Cardiac fibroblast (primary cell): ENCODE data around the gene LTBP2.

Source experiments
- DNase-seq, 2 donors: peaks; one replicate each; pipeline versions ENCODE4 v3.0.0 to v3.0.0-alpha.2; 2010; ENCODE audit warnings: low read depth in 2 of 2
- H3K4me3 ChIP-seq, 2 donors: replicated peaks in 1 of 2; 1 replicate in 1 of 2; 2 replicates in 1 of 2; pipeline ENCODE4 v1.5.1; 2011; ENCODE audit warnings: low read depth in 2 of 2, low read length in 2 of 2, mild to moderate bottlenecking in 2 of 2, moderate library complexity in 1 of 2
- CTCF ChIP-seq: IDR thresholded peaks from one replicate; pipeline ENCODE4 v1.5.1; 2011; ENCODE audit warnings: low read depth, mild to moderate bottlenecking, low read length, inconsistent platforms

LTBP2 gene

GRCh38 chr14:74493343-74494261 is 118.4 kb downstream of the LTBP2 start, which contains the start of gene ISCA2:
TSS of gene ISCA2 (plus strand) at chr14:74493765. CDS start at chr14:74493775, 10 bp downstream.
- peak; percentile 99 to 100 for DNase-seq
- no peak for TF ChIP-seq CTCF
- H3K4me3 ChIP-seq, result peak within 1 kb of the TSS; percentile 97

GRCh38 chr14:74492776-74493342 is 119.2 kb downstream of the LTBP2 start, which contains the start of gene NPC2:
TSS of gene NPC2 (minus strand) at chr14:74493305. CDS start at chr14:74493274, 31 bp downstream.
- peak in 1 of 2 donors; percentile 35 for DNase-seq

GRCh38 chr14:74491956-74492775 is 119.9 kb downstream of the LTBP2 start:
- TF ChIP-seq CTCF, result no peak
- DNase-seq, result peak; percentile 47 to 64
- H3K4me3 ChIP-seq, result peak overlapping the region; percentile 75 to 93

More at GRCh38 chr14:74492776-74493342, 119.2 kb downstream of the LTBP2 start, which contains the start of gene NPC2:
- no peak for TF ChIP-seq CTCF
- peak within 1 kb of the TSS; percentile 97 for H3K4me3 ChIP-seq

- TF ChIP-seq CTCF, result no peak
- DNase-seq, result no peak
- H3K4me3 ChIP-seq, result no peak overlapping the region
These were observed 121.6 kb downstream of the LTBP2 start for GRCh38 chr14:74490486-74490885.

- TF ChIP-seq CTCF, result no peak
- peak; percentile 60 to 77 for DNase-seq
- H3K4me3 ChIP-seq, result no peak overlapping the region
These were observed 123.1 kb downstream of the LTBP2 start for GRCh38 chr14:74488786-74489397.

- TF ChIP-seq CTCF, result no peak
- DNase-seq, result no peak
- no peak overlapping the region for H3K4me3 ChIP-seq
These were observed 125.9 kb downstream of the LTBP2 start for GRCh38 chr14:74486164-74486563.
